GM23338 (cell line): ENCODE data around the gene DCANP1. TPM values are rescaled to one million over a fixed set of nuclear protein-coding genes. Genes with fewer than 3 reads are reported as not detected.

Source experiments
- ATAC-seq: fragments of 200-7000 bp; cut with Tn5 transposase; 3 replicates; pipeline ENCODE4 v1.9.1; 2020
- DNase-seq: peaks from one replicate; pipeline ENCODE4 v3.0.0-alpha.2; 2015; ENCODE audit warnings: low spot score
- H2AFZ ChIP-seq: fragments of 200-600 bp; sonication (generic); 2 replicates; pipeline ENCODE4 v1.8.0; 2016; ENCODE audit warnings: antibody characterized with exemption, mild to moderate bottlenecking, moderate library complexity
- H3F3A ChIP-seq: fragments of 200-600 bp; sonication (generic); replicated peaks from 2 replicates; pipeline ENCODE4 v1.8.0; 2017; ENCODE audit warnings: antibody characterized with exemption, mixed run types, low read depth
- H3K27ac ChIP-seq: fragments of 200-600 bp; sonication (generic); 2 replicates; pipeline ENCODE4 v1.6.1; 2016; ENCODE audit warnings: low read depth
- H3K27me3 ChIP-seq: fragments of 200-600 bp; sonication (generic); 2 replicates; pipeline ENCODE4 v1.8.0; 2016; ENCODE audit warnings: mild to moderate bottlenecking, mixed run types, moderate library complexity; ENCODE audit not compliant: insufficient read depth
- H3K36me3 ChIP-seq: fragments of 200-600 bp; sonication (generic); 2 replicates; pipeline ENCODE4 v1.8.0; 2016; ENCODE audit warnings: mild to moderate bottlenecking; ENCODE audit not compliant: insufficient read depth
- H3K4me1 ChIP-seq: fragments of 200-600 bp; sonication (generic); 2 replicates; pipeline ENCODE4 v1.8.0; 2016; ENCODE audit warnings: mild to moderate bottlenecking, moderate library complexity; ENCODE audit not compliant: insufficient read depth
- H3K4me2 ChIP-seq: fragments of 200-600 bp; sonication (generic); 2 replicates; pipeline ENCODE4 v1.7.1; 2017; ENCODE audit warnings: mixed run types
- H3K4me3 ChIP-seq: fragments of 200-600 bp; sonication (generic); 2 replicates; pipeline ENCODE4 v1.6.1; 2016; ENCODE audit warnings: mixed run types
- H3K79me2 ChIP-seq: fragments of 200-600 bp; sonication (generic); replicated peaks from 2 replicates; pipeline ENCODE4 v1.8.0; 2017; ENCODE audit warnings: mild to moderate bottlenecking; ENCODE audit not compliant: insufficient read depth
- H3K9me2 ChIP-seq: fragments of 200-600 bp; sonication (generic); 2 replicates; pipeline ENCODE4 v1.8.0; 2017; ENCODE audit not compliant: insufficient read depth
- H4K20me1 ChIP-seq: fragments of 200-600 bp; sonication (generic); replicated peaks from 2 replicates; pipeline ENCODE4 v1.8.0; 2017; ENCODE audit warnings: mild to moderate bottlenecking; ENCODE audit not compliant: insufficient read depth
- H3K27ac Mint-ChIP-seq: 2 replicates; pipeline ENCODE4 v1.8.0; 2020; ENCODE audit warnings: inconsistent platforms, mild to moderate bottlenecking, moderate library complexity, mixed read lengths
- H3K27me3 Mint-ChIP-seq: 3 replicates; pipeline ENCODE4 v1.8.0; 2022; ENCODE audit warnings: low read depth, mild to moderate bottlenecking, moderate library complexity, mixed read lengths, inconsistent platforms; ENCODE audit not compliant: insufficient read depth, poor library complexity
- H3K36me3 Mint-ChIP-seq: 3 replicates; pipeline ENCODE4 v1.8.0; 2021; ENCODE audit warnings: low read depth, mild to moderate bottlenecking, inconsistent platforms, moderate library complexity, mixed read lengths
- H3K4me1 Mint-ChIP-seq: 3 replicates; pipeline ENCODE4 v1.8.0; 2020; ENCODE audit warnings: mild to moderate bottlenecking, inconsistent platforms, mixed read lengths
- H3K4me3 Mint-ChIP-seq: 3 replicates; pipeline ENCODE4 v1.8.0; 2021; ENCODE audit warnings: moderate library complexity, mild to moderate bottlenecking, inconsistent platforms, mixed read lengths
- H3K9me3 Mint-ChIP-seq: 3 replicates; pipeline ENCODE4 v1.8.0; 2020; ENCODE audit warnings: moderate library complexity, mild to moderate bottlenecking, inconsistent platforms, mixed read lengths
- CREB1 ChIP-seq: fragments of 250-450 bp; sonication (Bioruptor Pico); IDR thresholded peaks from 2 replicates; pipeline ENCODE4 v1.5.0; 2020; ENCODE audit warnings: low read depth, mild to moderate bottlenecking, moderate library complexity
- CTCF ChIP-seq, 2 experiments: fragments of 200-600 bp in 1 of 2; sonication (generic) in 1 of 2; conservative IDR thresholded peaks; 2 replicates each; pipeline versions ENCODE4 v1.5.1 to v1.6.1; 2016 to 2017; ENCODE audit warnings: antibody characterized with exemption in 2 of 2, low read depth in 2 of 2, mild to moderate bottlenecking in 2 of 2, moderate library complexity in 1 of 2
- ETS1 ChIP-seq: IDR thresholded peaks from 2 replicates; pipeline ENCODE4 v1.6.1; 2016; ENCODE audit warnings: antibody characterized with exemption
- EZH2 ChIP-seq: fragments of 200-600 bp; sonication (generic); IDR thresholded peaks from one replicate; pipeline ENCODE4 v1.8.0; 2017; ENCODE audit warnings: antibody characterized with exemption, mild to moderate bottlenecking, low read depth; ENCODE audit not compliant: unreplicated experiment
- EZH2phosphoT487 ChIP-seq: fragments of 200-600 bp; sonication (generic); IDR thresholded peaks from one replicate; pipeline ENCODE4 v1.8.1; 2018; ENCODE audit warnings: antibody characterized with exemption; ENCODE audit not compliant: unreplicated experiment
- NANOG ChIP-seq: IDR thresholded peaks from 2 replicates; pipeline ENCODE4 v1.6.1; 2016; ENCODE audit warnings: antibody characterized with exemption, borderline replicate concordance
- POLR2AphosphoS5 ChIP-seq: IDR thresholded peaks from 2 replicates; pipeline ENCODE4 v1.6.1; 2016; ENCODE audit warnings: antibody characterized with exemption, low read depth
- STAT1 ChIP-seq: IDR thresholded peaks from one replicate; pipeline ENCODE4 v1.6.1; 2016; ENCODE audit warnings: antibody characterized with exemption; ENCODE audit not compliant: unreplicated experiment
- ZNF114 ChIP-seq: fragments of 250-450 bp; sonication (Bioruptor Pico); IDR thresholded peaks from 2 replicates; pipeline ENCODE4 v1.5.0; 2020; ENCODE audit warnings: mild to moderate bottlenecking, moderate library complexity
- ZNF331 ChIP-seq: fragments of 250-450 bp; sonication (Bioruptor Pico); IDR thresholded peaks from 2 replicates; pipeline ENCODE4 v1.5.0; 2020; ENCODE audit warnings: low read depth, mild to moderate bottlenecking, moderate library complexity
- polyA plus RNA-seq: library from polyadenylated mRNA; unstranded; fragments of >200 nt; fragmentation: Nextera tagmentation; extraction: Ambion mirVana; gene quantifications from 2 replicates; pipeline ENCODE4 v1.2.1, GENCODE V29; 2016
- total RNA-seq: library from RNA; depleted of rRNA; stranded (reverse); fragments of >200 nt; shearing (Covaris generic); gene quantifications from 2 replicates; pipeline ENCODE4 v1.2.3, GENCODE V29; 2014
- TF ChIP-seq, protein P1 (sequence below): fragments of 250-450 bp; sonication (Bioruptor Pico); IDR thresholded peaks from 2 replicates; pipeline ENCODE4 v1.5.0; 2020; ENCODE audit warnings: mild to moderate bottlenecking, moderate library complexity

DCANP1 gene
- total and polyA plus RNA-seq, 2 experiments from 2014 or later = not detected

DNA sequence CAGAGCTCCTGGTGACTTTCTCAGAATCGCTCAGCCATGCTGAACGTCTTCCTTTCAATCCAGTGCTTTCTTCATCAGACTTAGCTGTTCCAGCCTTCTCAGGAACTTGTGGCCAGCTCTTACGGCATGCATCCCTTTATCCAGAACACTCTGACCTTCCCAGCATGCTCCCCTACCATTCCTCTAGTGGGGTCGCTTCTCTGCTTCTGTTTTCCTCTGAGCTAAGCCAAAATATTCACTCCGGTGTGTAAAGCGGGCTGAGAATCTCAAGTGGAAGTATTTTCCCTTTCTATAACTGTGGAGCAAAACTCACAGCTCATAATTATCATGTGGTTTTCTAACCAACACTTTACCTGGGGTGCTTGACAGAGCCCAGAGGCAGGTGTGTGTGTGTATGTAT, 6.2 kb downstream of the DCANP1 start:
- DNase-seq (no peak), ATAC-seq (no peak)
- H3K9me3 Mint-ChIP-seq = no peaks in the 10 kb centered on the region
- Histone ChIP-seq H3F3A (no peaks in the 10 kb centered on the region), H3K36me3 (no peaks in the 10 kb centered on the region), H3K4me1 (no peaks in the 10 kb centered on the region), H3K79me2 (no peaks in the 10 kb centered on the region), H3K4me3 (no peak overlapping the region), H3K9me2 (no peaks in the 10 kb centered on the region), H2AFZ (no peak overlapping the region), H4K20me1 (no peaks in the 10 kb centered on the region), H3K4me2 (no peak overlapping the region), H3K27ac (no peak overlapping the region), H3K27me3 (no peaks in the 10 kb centered on the region)
- H3K27ac Mint-ChIP-seq = no peak overlapping the region
- no peak overlapping the region for H3K4me3 Mint-ChIP-seq
- no peaks in the 10 kb centered on the region for H3K36me3 Mint-ChIP-seq
- peaks cover 13% of the 10 kb centered on the region for H3K4me1 Mint-ChIP-seq
- no peak for TF ChIP-seq NANOG
- peaks cover 7% of the 10 kb centered on the region for H3K27me3 Mint-ChIP-seq

DNA sequence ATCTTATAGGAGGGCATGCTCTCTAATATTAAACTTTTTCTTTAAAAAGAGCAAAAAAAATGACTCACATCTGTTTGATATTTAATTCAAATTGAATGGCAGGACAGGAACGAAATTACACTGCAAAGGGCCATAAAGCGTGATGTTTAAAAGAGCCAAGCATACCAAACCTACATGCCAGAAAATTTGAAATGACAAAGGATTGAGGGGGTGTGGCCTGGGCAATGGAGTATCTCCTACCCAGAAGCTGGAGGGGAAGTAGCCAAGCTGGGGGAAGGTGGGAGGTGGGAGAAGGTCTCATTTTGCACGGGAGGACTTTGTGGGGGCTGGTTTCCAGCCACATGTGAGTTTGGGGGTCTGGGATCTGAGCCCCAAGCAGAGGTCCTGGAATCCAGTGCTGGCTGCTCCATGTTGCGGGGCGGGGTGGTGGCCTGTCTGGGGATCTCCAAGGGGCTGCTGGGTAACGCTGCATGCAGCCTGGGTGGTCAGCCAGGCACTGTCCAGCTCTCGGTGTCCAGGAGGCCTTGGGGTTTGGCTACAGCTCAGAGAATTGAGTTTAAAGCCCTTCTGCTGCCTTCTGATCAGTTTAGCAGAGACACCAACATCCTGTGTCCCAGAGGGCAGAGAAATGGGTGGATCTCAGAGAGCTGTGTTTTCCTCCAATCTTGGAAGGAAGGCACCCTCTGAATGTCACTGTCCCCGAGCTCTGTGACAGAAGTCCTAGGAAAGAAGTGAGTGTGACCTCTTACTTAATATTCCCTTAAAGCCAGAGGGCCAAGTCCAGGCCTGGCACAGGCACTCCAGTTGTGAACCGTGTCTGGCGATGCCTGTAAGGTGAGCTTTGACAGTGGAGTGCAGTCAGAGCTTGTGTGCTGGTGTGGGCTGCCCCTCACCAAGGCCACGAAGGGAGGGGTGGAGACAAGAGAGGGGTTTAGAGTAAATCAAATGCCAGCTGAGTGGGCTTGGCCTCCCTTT, 7.6 kb downstream of the DCANP1 start:
- no peaks in the 10 kb centered on the region for H3K36me3 Mint-ChIP-seq
- Histone ChIP-seq H4K20me1 (no peaks in the 10 kb centered on the region), H3K9me2 (no peaks in the 10 kb centered on the region), H3K4me1 (no peaks in the 10 kb centered on the region), H3K4me3 (no peak overlapping the region), H3K27me3 (no peaks in the 10 kb centered on the region), H3K36me3 (no peaks in the 10 kb centered on the region), H2AFZ (0 out of 2 replicates have a peak overlapping the region, but pooled peaks have one; percentile 32), H3K79me2 (no peaks in the 10 kb centered on the region), H3K4me2 (no peak overlapping the region), H3K27ac (no peak overlapping the region), H3F3A (no peaks in the 10 kb centered on the region)
- DNase-seq = no peak
- no peak overlapping the region for H3K4me3 Mint-ChIP-seq
- no peak overlapping the region for H3K27ac Mint-ChIP-seq
- H3K27me3 Mint-ChIP-seq = peaks cover 7% of the 10 kb centered on the region
- H3K9me3 Mint-ChIP-seq = no peaks in the 10 kb centered on the region
- no peak for ATAC-seq
- peaks cover 16% of the 10 kb centered on the region for H3K4me1 Mint-ChIP-seq
- TF ChIP-seq, protein P1, sequence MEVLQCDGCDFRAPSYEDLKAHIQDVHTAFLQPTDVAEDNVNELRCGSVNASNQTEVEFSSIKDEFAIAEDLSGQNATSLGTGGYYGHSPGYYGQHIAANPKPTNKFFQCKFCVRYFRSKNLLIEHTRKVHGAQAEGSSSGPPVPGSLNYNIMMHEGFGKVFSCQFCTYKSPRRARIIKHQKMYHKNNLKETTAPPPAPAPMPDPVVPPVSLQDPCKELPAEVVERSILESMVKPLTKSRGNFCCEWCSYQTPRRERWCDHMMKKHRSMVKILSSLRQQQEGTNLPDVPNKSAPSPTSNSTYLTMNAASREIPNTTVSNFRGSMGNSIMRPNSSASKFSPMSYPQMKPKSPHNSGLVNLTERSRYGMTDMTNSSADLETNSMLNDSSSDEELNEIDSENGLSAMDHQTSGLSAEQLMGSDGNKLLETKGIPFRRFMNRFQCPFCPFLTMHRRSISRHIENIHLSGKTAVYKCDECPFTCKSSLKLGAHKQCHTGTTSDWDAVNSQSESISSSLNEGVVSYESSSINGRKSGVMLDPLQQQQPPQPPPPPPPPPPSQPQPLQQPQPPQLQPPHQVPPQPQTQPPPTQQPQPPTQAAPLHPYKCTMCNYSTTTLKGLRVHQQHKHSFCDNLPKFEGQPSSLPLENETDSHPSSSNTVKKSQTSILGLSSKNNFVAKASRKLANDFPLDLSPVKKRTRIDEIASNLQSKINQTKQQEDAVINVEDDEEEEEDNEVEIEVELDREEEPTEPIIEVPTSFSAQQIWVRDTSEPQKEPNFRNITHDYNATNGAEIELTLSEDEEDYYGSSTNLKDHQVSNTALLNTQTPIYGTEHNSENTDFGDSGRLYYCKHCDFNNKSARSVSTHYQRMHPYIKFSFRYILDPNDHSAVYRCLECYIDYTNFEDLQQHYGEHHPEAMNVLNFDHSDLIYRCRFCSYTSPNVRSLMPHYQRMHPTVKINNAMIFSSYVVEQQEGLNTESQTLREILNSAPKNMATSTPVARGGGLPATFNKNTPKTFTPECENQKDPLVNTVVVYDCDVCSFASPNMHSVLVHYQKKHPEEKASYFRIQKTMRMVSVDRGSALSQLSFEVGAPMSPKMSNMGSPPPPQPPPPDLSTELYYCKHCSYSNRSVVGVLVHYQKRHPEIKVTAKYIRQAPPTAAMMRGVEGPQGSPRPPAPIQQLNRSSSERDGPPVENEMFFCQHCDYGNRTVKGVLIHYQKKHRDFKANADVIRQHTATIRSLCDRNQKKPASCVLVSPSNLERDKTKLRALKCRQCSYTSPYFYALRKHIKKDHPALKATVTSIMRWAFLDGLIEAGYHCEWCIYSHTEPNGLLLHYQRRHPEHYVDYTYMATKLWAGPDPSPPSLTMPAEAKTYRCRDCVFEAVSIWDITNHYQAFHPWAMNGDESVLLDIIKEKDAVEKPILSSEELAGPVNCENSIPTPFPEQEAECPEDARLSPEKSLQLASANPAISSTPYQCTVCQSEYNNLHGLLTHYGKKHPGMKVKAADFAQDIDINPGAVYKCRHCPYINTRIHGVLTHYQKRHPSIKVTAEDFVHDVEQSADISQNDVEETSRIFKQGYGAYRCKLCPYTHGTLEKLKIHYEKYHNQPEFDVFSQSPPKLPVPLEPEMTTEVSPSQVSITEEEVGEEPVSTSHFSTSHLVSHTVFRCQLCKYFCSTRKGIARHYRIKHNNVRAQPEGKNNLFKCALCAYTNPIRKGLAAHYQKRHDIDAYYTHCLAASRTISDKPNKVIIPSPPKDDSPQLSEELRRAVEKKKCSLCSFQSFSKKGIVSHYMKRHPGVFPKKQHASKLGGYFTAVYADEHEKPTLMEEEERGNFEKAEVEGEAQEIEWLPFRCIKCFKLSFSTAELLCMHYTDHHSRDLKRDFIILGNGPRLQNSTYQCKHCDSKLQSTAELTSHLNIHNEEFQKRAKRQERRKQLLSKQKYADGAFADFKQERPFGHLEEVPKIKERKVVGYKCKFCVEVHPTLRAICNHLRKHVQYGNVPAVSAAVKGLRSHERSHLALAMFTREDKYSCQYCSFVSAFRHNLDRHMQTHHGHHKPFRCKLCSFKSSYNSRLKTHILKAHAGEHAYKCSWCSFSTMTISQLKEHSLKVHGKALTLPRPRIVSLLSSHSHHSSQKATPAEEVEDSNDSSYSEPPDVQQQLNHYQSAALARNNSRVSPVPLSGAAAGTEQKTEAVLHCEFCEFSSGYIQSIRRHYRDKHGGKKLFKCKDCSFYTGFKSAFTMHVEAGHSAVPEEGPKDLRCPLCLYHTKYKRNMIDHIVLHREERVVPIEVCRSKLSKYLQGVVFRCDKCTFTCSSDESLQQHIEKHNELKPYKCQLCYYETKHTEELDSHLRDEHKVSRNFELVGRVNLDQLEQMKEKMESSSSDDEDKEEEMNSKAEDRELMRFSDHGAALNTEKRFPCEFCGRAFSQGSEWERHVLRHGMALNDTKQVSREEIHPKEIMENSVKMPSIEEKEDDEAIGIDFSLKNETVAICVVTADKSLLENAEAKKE (CRISPR knock-in tag) = no peak
- TF ChIP-seq POLR2AphosphoS5 (no peak), STAT1 (no peak), EZH2phosphoT487 (no peak), NANOG (no peak), CTCF (conservative IDR thresholded peaks at IDR 0.05; ENCODE audit: low read depth in 2 of 2) (no peak), CREB1 (CRISPR knock-in tag) (no peak), EZH2 (no peak), ZNF114 (CRISPR knock-in tag) (no peak), ETS1 (no peak), ZNF331 (CRISPR knock-in tag) (no peak)
